Upper lobe of left lung (tissue), 4 donors: Measurements from ENCODE around the gene SERPINB8.

Source experiments
- CTCF ChIP-seq, 6 experiments: fragments of 450-650 bp in 4 of 6; fragments of 200-600 bp in 2 of 6; sonication (generic) in 2 of 6; IDR thresholded peaks; one replicate each; pipeline ENCODE4 v1.5.1; 2016 to 2019; ENCODE audit warnings: antibody characterized with exemption in 6 of 6
- EP300 ChIP-seq, 4 donors: sonication (generic); formaldehyde crosslinking; IDR thresholded peaks; one replicate each; pipeline ENCODE4 v1.5.1; 2017; ENCODE audit warnings: antibody characterized with exemption in 4 of 4, control low read depth in 2 of 4
- POLR2A ChIP-seq, 4 donors: fragments of 450-650 bp; IDR thresholded peaks; one replicate each; pipeline ENCODE4 v1.5.1; 2016 to 2017; ENCODE audit warnings: antibody characterized with exemption in 4 of 4, mild to moderate bottlenecking in 2 of 4

- TF ChIP-seq CTCF (IDR thresholded peaks at IDR 0.05), result no peak
- TF ChIP-seq POLR2A (IDR thresholded peaks at IDR 0.05), result no peak
- no peak for TF ChIP-seq EP300 (IDR thresholded peaks at IDR 0.05)
These were observed 7.2 kb downstream of the SERPINB8 start for GRCh38 chr18:63977040-63977439.
